ENCODE data around the gene MAGEA4.

GRCh38 chrX:151912221-151912620 is 468 bp upstream of the MAGEA4 start:
- TF ChIP-seq POLR2A (IDR thresholded peaks at IDR 0.05) (no peak), CTCF (IDR thresholded peaks at IDR 0.05) (no peak)

Data from adrenal gland (tissue), 5 donors.